Measurements from ENCODE around the gene FBLN2.

DNA sequence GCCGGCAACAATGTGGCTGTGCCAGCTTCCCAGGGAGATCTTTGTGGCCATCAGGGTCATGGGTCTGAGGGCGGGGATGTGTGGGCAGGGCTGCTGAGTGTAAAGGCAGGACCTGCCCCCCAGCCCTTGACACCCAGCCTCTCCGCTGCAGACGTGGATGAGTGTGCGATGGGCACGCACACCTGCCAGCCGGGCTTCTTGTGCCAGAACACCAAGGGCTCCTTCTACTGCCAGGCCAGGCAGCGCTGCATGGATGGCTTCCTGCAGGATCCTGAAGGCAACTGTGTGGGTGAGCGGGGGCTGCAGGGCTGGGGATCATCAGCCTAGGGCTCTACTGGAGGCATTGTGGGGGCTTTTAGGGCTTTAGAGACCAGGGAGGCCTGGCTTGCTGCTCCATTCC lies 78.8 kb downstream of the FBLN2 start:
- TF ChIP-seq CTCF (conservative IDR thresholded peaks at IDR 0.05; ENCODE audit: low read depth, low read length) = no peak
- no peak for TF ChIP-seq EZH2 (IDR thresholded peaks at IDR 0.05; ENCODE audit: low read length, unreplicated experiment)
- TF ChIP-seq EZH2phosphoT487 (IDR thresholded peaks at IDR 0.05; ENCODE audit: borderline replicate concordance, low read length) = no peak

Data from PC-3 (cell line).